Endothelial cell of umbilical vein (primary cell): ENCODE measurements around the gene AVPR1A. TPM values are rescaled to one million over a fixed set of nuclear protein-coding genes. Genes with fewer than 3 reads are reported as not detected.

Experiments
- BruUV-seq: library from RNA; stranded (reverse); fragments of 400-500 nt; replicated peaks from 2 replicates; lab custom pipeline; 2021; lab: Mats Ljungman, UMichigan
- CTCF ChIA-PET: fragments of 300-600, 350-600 bp; sonication (Branson Sonifier 250); formaldehyde crosslinking; loops from one replicate; lab custom pipeline; 2021; ENCODE audit warnings: antibody characterized with exemption, inconsistent platforms; lab: Charles Lee
- POLR2A ChIA-PET: fragments of 300-600, 350-600 bp; sonication (Branson Sonifier 250); formaldehyde crosslinking; loops from one replicate; lab custom pipeline; 2021; ENCODE audit warnings: antibody characterized with exemption, inconsistent platforms; lab: Charles Lee
- DNase-seq: peaks from one replicate; pipeline ENCODE4 v3.0.0-alpha.2; 2011; ENCODE audit warnings: low read depth, low spot score
- FAIRE-seq: peaks from 2 replicates; lab custom pipeline; 2011; peaks lifted over from hg19 to GRCh38; lab: Jason Lieb, UNC
- H2AFZ ChIP-seq: 2 replicates; pipeline ENCODE4 v1.6.0; 2012; ENCODE audit warnings: low read depth, low read length, control low read depth, inconsistent platforms
- H3K27ac ChIP-seq: 2 replicates; pipeline ENCODE4 v1.5.1; 2011; ENCODE audit warnings: low read depth, mild to moderate bottlenecking, control low read depth, low read length, moderate library complexity; ENCODE audit not compliant: insufficient read depth
- H3K27me3 ChIP-seq, 2 experiments: 2 replicates each; pipeline versions ENCODE4 v1.6.0 to v1.6.1; 2011; ENCODE audit warnings: low read length in 2 of 2, mixed read lengths in 1 of 2; ENCODE audit not compliant: control insufficient read depth in 2 of 2, insufficient read depth in 2 of 2
- H3K36me3 ChIP-seq, 2 experiments: 2 replicates in 1 of 2; 3 replicates in 1 of 2; pipeline ENCODE4 v1.5.1; 2011; ENCODE audit warnings: low read length in 2 of 2, mild to moderate bottlenecking in 1 of 2, moderate library complexity in 1 of 2; ENCODE audit not compliant: control insufficient read depth in 2 of 2, insufficient read depth in 2 of 2; ENCODE audit errors: extremely low read depth in 1 of 2
- H3K4me1 ChIP-seq: 3 replicates; pipeline ENCODE4 v1.5.1; 2011; ENCODE audit warnings: mild to moderate bottlenecking, low read length; ENCODE audit not compliant: control insufficient read depth, insufficient read depth; ENCODE audit errors: extremely low read depth
- H3K4me2 ChIP-seq: 2 replicates; pipeline ENCODE4 v1.6.1; 2011; ENCODE audit warnings: low read length, control low read depth, mixed read lengths; ENCODE audit not compliant: insufficient read depth
- H3K4me3 ChIP-seq, 3 experiments: fragments of 200-600 bp in 1 of 3; sonication (generic), shearing (Covaris generic) in 1 of 3; replicated peaks in 1 of 3; 2 replicates each; pipeline ENCODE4 v1.5.1; 2011 to 2016; ENCODE audit warnings: control low read depth in 3 of 3, low read length in 3 of 3, mild to moderate bottlenecking in 2 of 3, inconsistent platforms in 1 of 3, low read depth in 1 of 3, moderate library complexity in 1 of 3; ENCODE audit not compliant: insufficient read depth in 1 of 3
- H3K79me2 ChIP-seq: 2 replicates; pipeline ENCODE4 v1.6.0; 2012; ENCODE audit warnings: low read length, inconsistent platforms; ENCODE audit not compliant: control insufficient read depth, insufficient read depth
- H3K9ac ChIP-seq: replicated peaks from 2 replicates; pipeline ENCODE3; 2011; ENCODE audit warnings: low read length, control low read depth; ENCODE audit not compliant: insufficient read depth; ENCODE audit errors: extremely low read depth
- H3K9me1 ChIP-seq: replicated peaks from 3 replicates; pipeline ENCODE4 v1.6.0; 2011; ENCODE audit warnings: mild to moderate bottlenecking, low read length; ENCODE audit not compliant: control insufficient read depth, insufficient read depth; ENCODE audit errors: extremely low read depth
- H3K9me3 ChIP-seq: replicated peaks from 2 replicates; pipeline ENCODE4 v1.5.1; 2012; ENCODE audit warnings: low read length, inconsistent platforms; ENCODE audit not compliant: control insufficient read depth, insufficient read depth
- H4K20me1 ChIP-seq: replicated peaks from 2 replicates; pipeline ENCODE3; 2011; ENCODE audit warnings: mild to moderate bottlenecking, low read length; ENCODE audit not compliant: control insufficient read depth, insufficient read depth; ENCODE audit errors: extremely low read depth
- EZH2 ChIP-seq: IDR thresholded peaks from 2 replicates; pipeline ENCODE4 v1.6.1; 2012; ENCODE audit warnings: borderline replicate concordance, low read depth, mild to moderate bottlenecking, moderate library complexity, low read length, inconsistent platforms; ENCODE audit not compliant: severe bottlenecking
- FOS ChIP-seq: IDR thresholded peaks from 2 replicates; pipeline ENCODE4 v1.6.1; 2011; ENCODE audit warnings: mild to moderate bottlenecking, low read length, moderate library complexity, borderline replicate concordance; ENCODE audit not compliant: insufficient read depth
- GATA2 ChIP-seq: IDR thresholded peaks from 2 replicates; pipeline ENCODE4 v1.7.0; 2011; ENCODE audit warnings: low read depth, mild to moderate bottlenecking, moderate library complexity, mixed read lengths, low read length; ENCODE audit not compliant: insufficient read length, insufficient read depth
- JUN ChIP-seq: IDR thresholded peaks from 2 replicates; pipeline ENCODE4 v1.6.1; 2011; ENCODE audit warnings: borderline replicate concordance, low read depth; ENCODE audit not compliant: insufficient read length, insufficient read depth
- MYC ChIP-seq: IDR thresholded peaks from one replicate; pipeline ENCODE4 v1.6.1; 2011; ENCODE audit warnings: mild to moderate bottlenecking, low read depth, low read length
- POLR2A ChIP-seq: IDR thresholded peaks from 2 replicates; pipeline ENCODE4 v1.6.1; 2012; ENCODE audit warnings: low read depth, mild to moderate bottlenecking, control low read depth, low read length
- POLR2AphosphoS5 ChIP-seq: IDR thresholded peaks from 2 replicates; pipeline ENCODE4 v1.6.1; 2012; ENCODE audit warnings: low read depth, mild to moderate bottlenecking, control low read depth, low read length, moderate library complexity; ENCODE audit not compliant: insufficient read depth
- dilution Hi-C: fragments of 300-500 bp; cut with MboI; formaldehyde crosslinking; loops from one replicate; pipeline ENCODE4 v1.15.0; 2019; ENCODE audit warnings: low sequenced_read_pairs; ENCODE audit not compliant: extremely low pct_ligation_motif_present
- intact Hi-C: fragments of 100-400 bp; cut with micrococcal nuclease; formaldehyde crosslinking; loops from one replicate; pipeline ENCODE4 v1.10.0; 2022
- polyA plus RNA-seq, 4 experiments: library from polyadenylated mRNA; depleted of rRNA in 3 of 4; stranded (reverse) in 3 of 4; unstranded in 1 of 4; fragments of >200 nt; gene quantifications; 2 replicates each; pipeline versions ENCODE4 v1.2.1 to v1.2.3, GENCODE V29; 2011 to 2012; ENCODE audit warnings: missing spikeins in 1 of 4
- total RNA-seq: library from RNA; stranded (reverse); gene quantifications from 2 replicates; pipeline ENCODE4 v1.2.3, GENCODE V29; 2021
- TF ChIP-seq, protein P1 (sequence below): IDR thresholded peaks from 2 replicates; pipeline ENCODE4 v1.6.1; 2011; ENCODE audit not compliant: insufficient read depth, insufficient read length
- TF ChIP-seq, protein P2 (sequence below), 2 donors: IDR thresholded peaks; 1 replicate in 1 of 2; 2 replicates in 1 of 2; pipeline ENCODE4 v1.5.1; 2011; ENCODE audit warnings: low read length in 2 of 2, mild to moderate bottlenecking in 2 of 2, moderate library complexity in 2 of 2, control low read depth in 1 of 2, inconsistent platforms in 1 of 2, low read depth in 1 of 2; ENCODE audit not compliant: insufficient read depth in 1 of 2; ENCODE audit errors: extremely low read depth in 1 of 2

Gene AVPR1A
- total and polyA plus RNA-seq, 2 donors (not counting 3 experiments of a cell fraction or from before 2014, with no cell fraction given) = not detected

DNA sequence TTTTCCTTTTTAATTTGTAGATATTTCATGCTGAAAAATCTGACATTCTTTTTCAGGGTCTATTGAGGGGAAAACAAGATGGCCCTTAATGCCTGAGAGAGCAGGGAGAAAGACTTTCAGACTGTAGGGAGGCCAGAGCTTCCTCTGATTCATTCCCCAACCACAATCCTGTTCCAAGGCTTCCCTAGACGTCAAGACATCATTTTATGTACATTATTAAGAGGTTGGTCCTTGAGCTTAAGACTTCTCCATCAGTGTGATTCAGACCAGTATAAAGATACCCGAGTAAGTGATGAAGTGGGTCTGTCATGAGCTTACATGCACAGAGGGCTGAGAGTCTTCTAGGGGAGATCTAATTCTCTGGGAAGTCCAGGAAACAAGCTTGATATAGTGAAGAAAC, 57.3 kb downstream of the AVPR1A start:
- ChIA-PET POLR2A (no interaction called here), CTCF (interaction anchor here (0.6 to 1.3 kb wide), 3 partner anchors 10 to 905 kb away, joined by 3 to 6 read pairs (median 4); no protein-coding TSS in a partner anchor)
- no peak overlapping the region for H3K27ac ChIP-seq
- no peaks in the 10 kb centered on the region for H3K9me3 ChIP-seq
- peaks cover 1 to 11% of the 10 kb centered on the region in 2 experiments for H3K27me3 ChIP-seq
- dilution Hi-C loops = no loop called here
- no peak overlapping the region for H3K9ac ChIP-seq
- TF ChIP-seq MYC (no peak), EZH2 (no peak), POLR2A (no peak), POLR2AphosphoS5 (no peak), FOS (no peak), GATA2 (no peak), JUN (no peak)
- TF ChIP-seq, protein P1, sequence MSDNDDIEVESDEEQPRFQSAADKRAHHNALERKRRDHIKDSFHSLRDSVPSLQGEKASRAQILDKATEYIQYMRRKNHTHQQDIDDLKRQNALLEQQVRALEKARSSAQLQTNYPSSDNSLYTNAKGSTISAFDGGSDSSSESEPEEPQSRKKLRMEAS = no peak
- TF ChIP-seq, protein P2, sequence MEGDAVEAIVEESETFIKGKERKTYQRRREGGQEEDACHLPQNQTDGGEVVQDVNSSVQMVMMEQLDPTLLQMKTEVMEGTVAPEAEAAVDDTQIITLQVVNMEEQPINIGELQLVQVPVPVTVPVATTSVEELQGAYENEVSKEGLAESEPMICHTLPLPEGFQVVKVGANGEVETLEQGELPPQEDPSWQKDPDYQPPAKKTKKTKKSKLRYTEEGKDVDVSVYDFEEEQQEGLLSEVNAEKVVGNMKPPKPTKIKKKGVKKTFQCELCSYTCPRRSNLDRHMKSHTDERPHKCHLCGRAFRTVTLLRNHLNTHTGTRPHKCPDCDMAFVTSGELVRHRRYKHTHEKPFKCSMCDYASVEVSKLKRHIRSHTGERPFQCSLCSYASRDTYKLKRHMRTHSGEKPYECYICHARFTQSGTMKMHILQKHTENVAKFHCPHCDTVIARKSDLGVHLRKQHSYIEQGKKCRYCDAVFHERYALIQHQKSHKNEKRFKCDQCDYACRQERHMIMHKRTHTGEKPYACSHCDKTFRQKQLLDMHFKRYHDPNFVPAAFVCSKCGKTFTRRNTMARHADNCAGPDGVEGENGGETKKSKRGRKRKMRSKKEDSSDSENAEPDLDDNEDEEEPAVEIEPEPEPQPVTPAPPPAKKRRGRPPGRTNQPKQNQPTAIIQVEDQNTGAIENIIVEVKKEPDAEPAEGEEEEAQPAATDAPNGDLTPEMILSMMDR (IDR thresholded peaks at IDR 0.05; ENCODE audit: extremely low read depth in 1 of 2, insufficient read depth in 1 of 2, low read depth in 1 of 2, low read length in 2 of 2) = no peak
- H3K4me2 ChIP-seq = no peak overlapping the region
- no peaks in the 10 kb centered on the region for H3K36me3 ChIP-seq
- BruUV-seq = no TSS peak
- DNase-seq (no peak), FAIRE-seq (no peak)
- no peak overlapping the region for H2AFZ ChIP-seq
- no peaks in the 10 kb centered on the region for H4K20me1 ChIP-seq
- no peaks in the 10 kb centered on the region for H3K9me1 ChIP-seq
- no peak overlapping the region for H3K4me3 ChIP-seq
- H3K79me2 ChIP-seq = no peaks in the 10 kb centered on the region
- intact Hi-C loops = no loop called here
- H3K4me1 ChIP-seq = no peaks in the 10 kb centered on the region
